Measurements from ENCODE around the gene COL23A1. TPM values are rescaled to one million over a fixed set of nuclear protein-coding genes. Genes with fewer than 3 reads are reported as not detected.
"Not testable (repeated sequence)": the region's sequence is repeated elsewhere in the genome, so short reads cannot be mapped to it uniquely, and the experiment has no call there.

COL23A1 gene
- total RNA-seq, 2 donors from 2014 or later: 5.5 to 6.0 TPM

GRCh38 chr5:178271726-178272479, 318.3 kb downstream of the COL23A1 start:
- DNase-seq: no peak
- ATAC-seq: peak in 1 of 2 donors; percentile 60
- intact Hi-C loops (cut with DNase I): no loop called here

DNA sequence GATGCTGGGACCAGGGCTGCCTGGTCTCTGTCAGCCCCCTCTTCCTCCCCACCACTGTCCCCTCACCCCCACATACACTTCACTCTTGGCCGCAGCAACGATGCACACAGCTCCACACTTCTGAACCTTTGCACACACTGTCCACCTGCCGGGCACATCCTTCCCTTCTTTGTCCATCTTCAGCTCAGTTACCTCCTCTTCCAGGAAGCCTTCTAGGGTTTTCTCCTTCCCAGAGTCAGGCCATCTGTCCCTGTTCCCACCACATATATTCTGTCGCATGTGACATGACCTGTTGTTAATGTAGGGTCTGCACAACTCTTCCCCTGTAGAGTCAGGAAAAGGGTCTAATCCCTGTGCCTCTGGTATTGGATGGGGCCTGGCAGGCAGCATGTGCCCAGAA, 319.0 kb downstream of the COL23A1 start:
- ATAC-seq: no peak
- no peak for DNase-seq
- intact Hi-C loops (cut with DNase I): no loop called here

DNA sequence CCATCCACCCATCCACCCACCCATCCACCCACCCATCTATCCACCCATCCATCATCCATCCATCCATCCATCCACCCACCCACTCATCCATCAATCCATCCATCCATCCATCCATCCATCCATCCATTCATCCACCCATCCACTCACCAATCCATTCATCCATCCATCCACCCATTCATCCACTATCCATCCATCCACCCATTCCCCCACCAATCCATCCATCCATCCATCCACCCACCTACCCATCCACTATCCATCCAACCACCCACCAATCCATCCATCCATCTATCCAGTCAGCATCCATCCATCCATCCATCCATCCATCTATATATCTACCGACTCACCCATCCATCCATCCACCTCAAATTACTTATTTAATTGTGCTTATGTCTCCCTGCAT, 320.7 kb downstream of the COL23A1 start:
- DNase-seq: no peak
- intact Hi-C loops (cut with DNase I): no loop called here
- no peak for ATAC-seq

DNA sequence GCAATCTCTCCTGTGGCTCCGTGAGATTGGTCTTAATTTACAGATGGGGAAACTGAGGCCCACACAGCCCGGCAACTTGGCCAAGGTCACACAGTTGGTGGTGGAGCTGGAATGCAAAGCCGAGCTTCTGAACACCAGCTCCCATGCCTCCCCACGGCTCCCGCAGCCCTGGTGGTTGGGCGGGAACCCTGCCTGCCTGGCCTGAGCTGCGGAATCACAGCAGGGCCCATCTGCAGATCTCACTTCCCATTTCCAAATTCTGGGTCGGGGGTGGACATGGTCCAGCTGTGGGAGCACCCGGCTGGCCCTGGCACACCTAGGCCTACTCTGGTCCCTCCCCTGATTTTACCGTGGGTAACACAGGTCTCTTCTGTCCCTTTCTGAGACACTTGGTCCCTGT, 322.3 kb downstream of the COL23A1 start:
- DNase-seq (no peak), ATAC-seq (no peak)
- intact Hi-C loops (cut with DNase I): no loop called here

DNA sequence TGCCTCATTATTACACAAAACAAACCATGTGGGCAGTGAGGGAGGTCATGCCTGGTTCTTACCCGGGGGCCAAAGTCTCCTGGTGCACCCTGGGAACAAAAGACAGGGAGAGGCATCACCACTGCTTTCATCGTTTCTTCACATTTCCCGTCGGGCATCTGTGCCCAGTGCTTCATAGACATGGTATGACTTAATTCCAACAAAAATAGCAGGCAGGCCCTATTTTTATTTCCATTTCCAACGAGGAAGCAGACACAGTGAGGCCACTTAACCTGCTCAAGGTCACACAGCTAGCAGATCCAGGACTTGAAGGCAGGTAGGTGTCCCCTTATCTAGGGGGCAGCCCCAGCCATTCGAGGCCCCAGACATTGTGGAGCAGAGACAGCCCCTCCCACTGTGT, 322.9 kb downstream of the COL23A1 start:
- ATAC-seq: peak; percentile 28 to 40
- intact Hi-C loops (cut with DNase I): no loop called here

GRCh38 chr5:178266581-178266980, 323.6 kb downstream of the COL23A1 start:
- DNase-seq (no peak), ATAC-seq (no peak)
- intact Hi-C loops (cut with DNase I): no loop called here

More for the DNA sequence above, 322.9 kb downstream of the COL23A1 start:
- DNase-seq: no peak

GRCh38 chr5:178265746-178266145, 324.4 kb downstream of the COL23A1 start:
- DNase-seq (no peak), ATAC-seq (no peak)
- intact Hi-C loops (cut with DNase I): no loop called here

- DNase-seq (no peak), ATAC-seq (no peak)
- intact Hi-C loops (cut with DNase I): no loop called here
These were observed 326.1 kb downstream of the COL23A1 start for GRCh38 chr5:178264044-178264443.

DNA sequence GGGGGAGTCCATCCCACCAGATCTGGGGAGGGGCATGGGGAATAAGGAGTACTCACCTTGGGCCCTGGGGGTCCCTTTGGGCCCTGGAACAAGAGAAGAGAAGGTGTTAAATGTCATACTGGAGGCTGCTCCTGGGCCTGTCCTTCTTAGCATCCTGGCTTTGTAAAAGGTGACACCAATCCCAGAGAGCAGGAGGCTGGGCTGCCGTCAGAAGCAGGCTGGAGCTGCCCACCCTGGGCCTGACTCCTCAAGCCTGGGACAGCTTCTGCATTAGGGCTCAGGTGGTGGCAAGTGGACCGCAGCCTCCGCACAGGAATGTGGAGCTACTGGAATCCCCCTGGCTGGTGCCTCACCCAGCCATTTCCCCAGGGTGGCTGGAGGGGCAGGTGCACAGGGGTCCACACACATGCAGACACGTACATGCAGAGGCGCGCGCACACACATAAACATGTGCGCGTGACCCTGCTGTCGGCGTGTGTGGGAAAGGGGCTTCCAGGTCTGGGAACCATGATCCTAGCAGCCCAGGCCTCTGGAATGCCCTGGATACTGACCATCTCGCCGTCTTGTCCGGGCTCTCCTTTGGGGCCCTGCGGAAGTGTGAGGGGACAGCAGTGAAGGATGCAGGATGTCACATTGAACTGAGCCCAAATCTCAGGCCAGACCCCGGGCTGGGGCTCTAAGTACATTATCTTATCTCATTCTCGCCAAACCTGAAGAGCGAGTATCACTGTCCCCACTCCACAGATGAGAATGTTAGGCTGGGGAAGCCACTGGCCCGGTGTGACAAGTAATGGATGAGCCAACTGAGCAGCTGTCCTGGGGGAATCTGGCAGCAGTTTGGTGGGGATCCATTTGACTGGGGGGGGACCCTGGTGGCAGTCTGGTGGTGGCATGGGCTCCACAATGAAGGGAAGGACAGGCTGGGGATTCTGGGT, 328.3 kb downstream of the COL23A1 start:
- ATAC-seq (no peak), DNase-seq (no peak)
- intact Hi-C loops (cut with DNase I): no loop called here

DNA sequence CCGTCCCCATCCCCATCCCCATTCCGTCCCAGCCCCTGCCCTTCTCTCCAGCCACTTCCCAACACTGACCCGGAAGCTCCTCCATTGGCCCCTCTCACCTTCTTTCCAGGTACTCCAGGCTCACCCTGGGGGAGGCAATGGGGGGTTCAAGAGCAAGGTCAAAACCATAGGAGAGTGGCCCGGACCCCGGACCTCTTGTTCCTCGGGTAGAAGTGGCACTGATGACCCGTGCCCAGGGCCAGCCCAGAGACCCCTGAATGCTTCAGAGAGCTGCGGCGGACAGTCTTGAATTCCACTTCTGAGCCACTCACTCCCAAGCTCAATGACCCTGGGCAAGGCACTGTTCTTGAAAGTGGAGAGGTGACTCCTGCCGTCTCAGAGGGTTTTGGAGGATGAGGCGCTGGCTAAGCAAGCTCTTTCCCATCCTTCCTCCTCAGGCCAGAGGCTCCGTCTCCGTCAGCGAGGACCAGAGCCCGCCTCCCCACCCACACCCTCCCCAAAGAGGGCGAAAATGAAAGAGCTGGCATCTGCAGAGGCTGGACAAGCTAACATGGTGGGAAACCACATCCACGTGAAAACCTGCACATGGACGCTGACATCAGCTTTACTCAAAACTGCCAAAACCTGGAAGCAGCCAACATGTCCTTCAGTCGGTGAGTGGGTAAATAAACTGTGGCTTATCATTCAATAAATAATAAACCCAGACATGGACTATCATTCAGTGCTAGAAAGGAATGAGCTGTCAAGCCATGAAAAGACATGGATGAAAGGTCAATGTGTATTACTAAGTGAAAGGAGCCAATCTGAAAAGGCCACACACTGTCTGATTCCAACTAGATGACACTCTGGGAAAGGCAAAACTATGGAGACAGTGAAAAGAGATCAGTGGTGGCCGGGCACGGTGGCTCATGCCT, 330.3 kb downstream of the COL23A1 start:
- intact Hi-C loops (cut with DNase I): no loop called here
- DNase-seq: no peak
- ATAC-seq: no peak

- ATAC-seq (no peak), DNase-seq (no peak)
- intact Hi-C loops (cut with DNase I): no loop called here
These were observed 332.5 kb downstream of the COL23A1 start for GRCh38 chr5:178257650-178258049.

DNA sequence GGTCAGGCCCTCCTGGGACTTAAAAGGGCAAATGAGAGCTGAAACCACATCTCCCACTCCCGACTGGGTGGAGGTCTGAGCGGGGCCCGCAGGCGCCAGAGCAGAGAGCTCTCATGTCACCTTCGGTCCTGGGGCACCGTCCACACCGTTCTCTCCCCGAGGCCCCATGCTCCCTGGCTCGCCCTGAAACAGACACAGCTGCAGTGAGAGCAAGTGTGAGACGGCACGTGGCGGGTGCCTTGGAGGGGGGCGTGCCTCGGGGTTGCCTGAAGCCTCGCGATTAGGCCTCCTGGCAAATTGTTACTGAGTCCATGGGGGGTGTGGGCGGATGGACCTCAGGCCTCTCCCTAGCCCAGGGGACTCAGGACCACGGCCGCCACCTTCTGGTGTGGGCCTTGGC, 333.4 kb downstream of the COL23A1 start:
- DNase-seq: no peak
- intact Hi-C loops (cut with DNase I): no loop called here
- ATAC-seq: no peak

GRCh38 chr5:178253632-178254031, 336.6 kb downstream of the COL23A1 start:
- ATAC-seq; intact Hi-C loops (cut with DNase I); DNase-seq: not testable (repeated sequence)

DNA sequence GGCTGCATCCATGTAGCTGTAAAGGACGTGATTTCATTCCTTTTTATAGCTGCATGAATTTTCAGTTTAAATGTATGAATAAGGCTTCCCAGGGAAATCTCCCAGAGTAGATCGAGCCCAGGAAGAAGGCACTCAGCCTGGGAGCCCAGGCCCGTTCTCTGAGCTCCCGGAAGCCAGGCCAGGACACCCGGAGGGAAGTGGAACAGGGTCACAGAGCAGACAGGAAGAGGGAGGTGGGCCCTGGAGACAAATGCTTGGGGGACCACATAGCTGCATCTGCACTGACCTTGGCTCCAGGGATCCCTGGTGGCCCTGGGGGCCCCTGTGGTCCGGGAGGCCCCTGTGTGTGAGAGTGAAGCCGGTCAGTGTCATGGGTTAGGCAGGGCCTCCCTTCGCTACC, 337.9 kb downstream of the COL23A1 start:
- intact Hi-C loops (cut with DNase I): no loop called here
- ATAC-seq (no peak), DNase-seq (no peak)

DNA sequence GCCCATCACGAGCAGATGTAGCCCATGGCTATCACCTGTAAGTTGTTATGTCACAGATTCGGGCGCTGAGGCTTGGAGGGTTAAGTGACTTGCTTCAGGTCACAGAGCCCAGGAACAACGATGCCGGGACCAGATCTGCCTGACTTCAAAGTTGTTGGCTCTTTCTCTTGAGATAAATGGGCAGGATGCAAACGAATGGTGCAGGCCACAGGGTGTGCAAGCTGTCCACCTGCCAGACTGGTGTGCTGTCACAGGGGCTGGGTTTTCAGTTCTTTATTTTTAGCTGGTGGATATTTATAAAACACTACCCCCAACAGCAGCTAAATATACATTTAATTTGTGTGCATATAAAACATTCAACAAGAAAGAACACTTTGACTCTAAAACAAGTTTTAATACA, 339.9 kb downstream of the COL23A1 start:
- no peak for ATAC-seq

DNA sequence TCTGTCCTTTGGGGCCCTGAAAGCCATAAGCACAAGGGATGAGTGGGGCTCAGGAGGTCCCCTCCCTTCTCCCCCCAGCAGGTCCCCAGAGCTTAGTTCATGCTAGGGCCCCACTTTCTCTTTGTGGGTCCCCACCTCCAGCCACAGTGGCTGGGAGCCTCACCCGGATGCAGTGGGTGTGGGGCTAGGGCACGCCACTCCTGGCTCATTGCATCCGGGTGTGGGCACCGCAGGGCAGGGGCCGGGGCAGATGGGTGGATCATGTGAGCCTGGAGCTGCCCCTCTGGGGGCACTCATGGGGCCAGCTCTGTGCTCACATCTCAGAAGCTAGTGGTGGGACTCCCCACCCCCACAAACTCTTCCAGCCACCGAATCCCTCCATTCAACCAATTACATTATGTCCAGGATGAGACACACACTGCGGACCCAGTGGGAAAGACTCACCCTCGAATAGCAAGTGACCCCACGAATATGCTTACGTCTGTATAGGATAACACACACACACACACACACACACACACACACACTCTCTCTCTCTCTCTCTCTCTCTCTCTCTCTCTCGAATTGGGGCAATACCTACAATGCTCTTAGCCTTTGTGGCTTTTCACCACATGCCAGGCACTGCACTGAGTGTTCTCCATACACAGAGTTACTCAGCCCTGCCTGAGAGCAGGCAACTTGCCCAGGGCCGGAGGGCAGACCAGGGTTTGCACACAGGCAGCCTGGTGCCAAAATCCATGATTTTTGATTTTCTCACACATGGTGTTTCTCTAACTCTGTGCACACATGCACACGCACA, 340.8 kb downstream of the COL23A1 start:
- intact Hi-C loops (cut with DNase I): no loop called here
- ATAC-seq: peak in 1 of 2 donors; percentile 78
- DNase-seq: no peak

More for the DNA sequence above, 339.9 kb downstream of the COL23A1 start:
- no peak for DNase-seq
- intact Hi-C loops (cut with DNase I): no loop called here

DNA sequence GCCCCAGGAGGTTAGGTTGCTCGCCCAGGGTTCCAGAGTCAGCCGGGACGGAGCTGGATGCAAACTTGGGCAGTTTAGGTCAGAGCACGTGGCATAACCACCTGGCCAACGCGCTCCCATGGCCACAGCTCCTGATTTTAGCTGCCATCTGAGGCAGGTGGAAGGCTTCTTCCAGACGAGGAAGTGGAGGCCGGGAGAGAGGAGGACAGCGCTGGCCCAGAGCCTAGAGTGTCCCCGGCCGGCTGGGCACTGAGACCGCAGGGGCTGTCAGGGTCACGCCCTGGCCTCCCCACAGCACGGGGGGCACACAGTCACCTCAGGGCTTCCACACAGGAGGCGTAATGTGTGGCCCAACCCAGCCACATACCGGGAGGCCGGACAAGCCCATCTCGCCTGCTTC, 341.4 kb downstream of the COL23A1 start:
- DNase-seq: no peak
- intact Hi-C loops (cut with DNase I): no loop called here
- ATAC-seq: no peak
